ENCODE measurements around the gene MED25. TPM values are rescaled to one million over a fixed set of nuclear protein-coding genes. Genes with fewer than 3 reads are reported as not detected.

MED25 gene
- total RNA-seq, 3 donors from 2014 or later = 44.1 to 51.0 (median 47.2) TPM

DNA sequence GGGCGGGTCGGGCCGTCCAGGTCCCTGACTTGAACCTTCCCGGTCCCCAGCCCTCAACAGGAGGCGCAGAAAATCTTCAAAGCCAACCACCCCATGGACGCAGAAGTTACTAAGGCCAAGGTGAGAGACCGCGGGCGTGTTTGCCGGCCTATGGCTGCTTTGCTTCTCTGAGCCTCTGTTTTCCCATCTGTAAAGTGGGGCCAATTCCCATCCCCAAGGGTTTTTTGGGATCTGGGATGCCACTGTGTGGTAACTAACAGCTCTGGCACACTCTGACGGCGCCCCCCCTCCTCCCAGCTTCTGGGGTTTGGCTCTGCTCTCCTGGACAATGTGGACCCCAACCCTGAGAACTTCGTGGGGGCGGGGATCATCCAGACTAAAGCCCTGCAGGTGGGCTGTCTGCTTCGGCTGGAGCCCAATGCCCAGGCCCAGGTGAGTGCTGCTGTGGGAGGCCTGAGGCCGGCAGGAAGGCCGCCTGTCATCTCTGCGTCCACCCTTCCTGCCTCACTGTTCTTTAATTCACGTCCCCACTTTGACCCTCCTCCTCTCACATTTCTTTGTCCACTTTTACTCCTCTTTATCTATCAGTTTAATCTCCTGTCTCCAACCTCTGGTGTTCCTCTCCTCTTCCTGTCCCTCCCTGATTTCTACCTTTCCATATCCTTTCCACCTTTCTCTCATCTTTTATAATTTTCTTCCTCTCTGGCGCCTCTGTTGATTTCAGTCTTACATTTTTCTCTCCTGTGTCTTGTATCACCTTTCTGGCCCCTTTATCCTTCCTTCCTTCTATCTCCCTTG is 12.1 kb upstream of the MED25 start:
- Mint-ChIP-seq H3K27me3 (ENCODE audit: low read depth) (no peaks in the 10 kb centered on the region), H3K4me3 (no peak overlapping the region), H3K9me3 (no peaks in the 10 kb centered on the region), H3K36me3 (ENCODE audit: insufficient read depth) (peaks cover 8% of the 10 kb centered on the region), H3K4me1 (ENCODE audit: low read depth) (peaks cover 10% of the 10 kb centered on the region)
- DNase-seq (no peak), ATAC-seq (no peak)

DNA sequence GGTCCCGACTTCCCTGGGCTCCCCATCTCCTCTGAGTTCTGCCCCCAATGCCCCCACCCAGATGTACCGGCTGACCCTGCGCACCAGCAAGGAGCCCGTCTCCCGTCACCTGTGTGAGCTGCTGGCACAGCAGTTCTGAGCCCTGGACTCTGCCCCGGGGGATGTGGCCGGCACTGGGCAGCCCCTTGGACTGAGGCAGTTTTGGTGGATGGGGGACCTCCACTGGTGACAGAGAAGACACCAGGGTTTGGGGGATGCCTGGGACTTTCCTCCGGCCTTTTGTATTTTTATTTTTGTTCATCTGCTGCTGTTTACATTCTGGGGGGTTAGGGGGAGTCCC is 11.5 kb upstream of the MED25 start:
- H3K9me3 Mint-ChIP-seq = no peaks in the 10 kb centered on the region
- DNase-seq (no peak), ATAC-seq (no peak)
- H3K4me3 Mint-ChIP-seq = no peak overlapping the region
- peaks cover 10% of the 10 kb centered on the region for H3K4me1 Mint-ChIP-seq (ENCODE audit: low read depth)
- H3K36me3 Mint-ChIP-seq (ENCODE audit: insufficient read depth) = peaks cover 8% of the 10 kb centered on the region
- no peaks in the 10 kb centered on the region for H3K27me3 Mint-ChIP-seq (ENCODE audit: low read depth)

DNA sequence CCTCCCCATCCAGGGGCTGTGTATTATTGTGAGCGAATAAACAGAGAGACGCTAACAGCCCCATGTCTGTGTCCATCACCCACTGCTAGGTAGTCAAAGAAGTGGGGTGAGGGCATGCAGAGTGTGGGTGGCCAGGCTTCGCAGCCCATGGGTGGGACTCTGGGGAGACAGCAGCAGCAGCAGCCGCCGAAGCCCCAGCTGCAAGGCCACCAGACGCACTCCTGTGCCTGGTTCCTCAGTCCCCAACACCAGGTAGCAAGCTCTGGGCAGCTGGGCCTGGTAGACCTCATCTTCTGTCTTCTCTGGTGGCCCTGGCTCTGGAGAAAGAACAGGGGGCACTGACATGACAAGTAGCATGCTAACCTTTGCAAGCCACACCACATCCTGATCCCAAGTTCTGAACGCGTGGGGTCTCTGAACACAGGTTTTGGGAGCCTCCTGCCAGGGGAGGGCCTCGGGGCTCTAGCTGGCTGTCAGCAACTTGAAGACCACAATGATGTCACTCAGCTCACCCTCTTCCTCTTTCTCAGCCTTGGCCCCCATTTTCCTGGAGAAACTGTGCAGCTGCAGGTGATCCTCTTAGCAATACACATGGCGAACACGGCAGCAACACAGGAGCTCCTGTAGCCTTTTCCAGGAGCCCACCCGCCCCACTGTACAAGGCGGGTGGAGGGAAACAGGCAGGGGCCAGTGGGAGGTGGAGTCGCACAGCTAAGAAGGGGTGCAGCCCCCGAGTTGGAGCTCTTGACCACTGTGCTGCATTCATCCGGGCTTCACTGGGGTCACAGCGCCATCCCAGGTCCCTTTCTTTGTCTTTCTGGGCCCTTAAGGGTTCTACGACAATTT is 10.8 kb upstream of the MED25 start:
- H3K4me3 Mint-ChIP-seq = no peak overlapping the region
- H3K4me1 Mint-ChIP-seq (ENCODE audit: low read depth) = peaks cover 13% of the 10 kb centered on the region
- ATAC-seq = no peak
- peaks cover 8% of the 10 kb centered on the region for H3K36me3 Mint-ChIP-seq (ENCODE audit: insufficient read depth)
- no peaks in the 10 kb centered on the region for H3K9me3 Mint-ChIP-seq
- no peak for DNase-seq
- no peaks in the 10 kb centered on the region for H3K27me3 Mint-ChIP-seq (ENCODE audit: low read depth)

DNA sequence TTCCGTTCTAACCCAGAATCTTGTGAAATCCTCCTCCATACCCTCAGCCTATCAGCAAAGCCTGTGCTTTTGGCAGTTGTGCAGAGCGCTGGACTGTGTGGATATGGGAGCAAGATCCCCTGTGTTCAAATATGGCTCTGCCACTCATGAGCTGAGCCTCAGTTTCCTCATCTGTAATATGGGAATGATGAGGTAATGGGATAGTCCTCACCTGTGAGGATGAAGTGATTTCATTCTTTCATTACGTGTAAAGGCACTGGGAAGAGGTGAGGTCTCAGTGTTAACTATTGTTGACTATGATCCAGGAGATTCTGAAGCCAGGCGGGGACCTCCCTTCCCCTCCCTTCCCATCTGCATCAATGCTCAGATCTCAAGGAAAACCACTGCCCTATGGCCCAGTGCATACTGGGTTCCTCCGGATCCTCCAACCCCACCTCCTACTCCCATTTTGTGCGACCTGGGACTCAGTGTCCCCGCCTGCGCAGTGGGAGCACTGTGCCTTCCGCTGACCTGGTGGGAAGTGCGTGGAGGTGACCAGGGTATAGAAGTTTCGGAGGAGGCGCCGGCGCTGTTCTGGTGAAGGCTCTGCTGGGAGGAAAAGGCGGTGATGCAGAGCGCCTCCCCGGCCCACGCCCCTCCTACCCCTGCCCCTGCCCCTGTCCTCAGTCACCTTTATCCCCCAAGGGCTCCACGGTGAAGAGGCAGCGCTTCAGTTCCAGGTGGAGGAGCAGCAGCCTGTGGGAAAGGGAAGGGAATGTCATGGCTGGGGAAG is 10.0 kb upstream of the MED25 start:
- Mint-ChIP-seq H3K27me3 (ENCODE audit: low read depth) (no peaks in the 10 kb centered on the region), H3K9me3 (no peaks in the 10 kb centered on the region), H3K4me3 (peak overlapping the region; percentile 53), H3K36me3 (ENCODE audit: insufficient read depth) (peaks cover 8% of the 10 kb centered on the region), H3K4me1 (ENCODE audit: low read depth) (peaks cover 20% of the 10 kb centered on the region)
- ATAC-seq = no peak
- no peak for DNase-seq

DNA sequence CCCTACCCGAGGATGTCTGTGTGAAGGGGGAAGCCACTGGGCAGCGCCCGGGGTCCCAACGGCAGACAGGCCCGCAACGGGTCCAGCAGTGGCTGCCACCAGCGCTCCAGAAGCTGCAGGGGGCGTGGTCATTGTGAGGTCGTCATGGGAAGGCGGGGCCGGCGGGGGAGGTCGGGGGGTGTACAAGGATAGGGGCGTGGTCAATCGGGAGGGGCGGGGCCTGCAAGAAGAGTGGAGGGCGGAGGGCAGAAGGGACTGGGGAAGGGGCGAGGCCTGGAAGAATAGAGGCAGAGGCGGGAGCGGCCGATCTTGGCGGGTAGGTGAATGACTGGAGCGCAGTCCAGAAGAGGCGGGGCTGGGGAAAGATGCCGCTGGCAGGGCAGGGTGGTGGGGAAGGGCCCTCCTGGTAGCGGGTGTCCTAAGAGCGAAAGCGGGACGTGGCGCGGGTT is 9.4 kb upstream of the MED25 start:
- Mint-ChIP-seq H3K4me1 (ENCODE audit: low read depth) (peaks cover 25% of the 10 kb centered on the region), H3K9me3 (no peaks in the 10 kb centered on the region), H3K36me3 (ENCODE audit: insufficient read depth) (peaks cover 4% of the 10 kb centered on the region), H3K4me3 (peak overlapping the region; percentile 78), H3K27me3 (ENCODE audit: low read depth) (no peaks in the 10 kb centered on the region)
- DNase-seq (peak; percentile 85), ATAC-seq (peak; percentile 42 to 54)

DNA sequence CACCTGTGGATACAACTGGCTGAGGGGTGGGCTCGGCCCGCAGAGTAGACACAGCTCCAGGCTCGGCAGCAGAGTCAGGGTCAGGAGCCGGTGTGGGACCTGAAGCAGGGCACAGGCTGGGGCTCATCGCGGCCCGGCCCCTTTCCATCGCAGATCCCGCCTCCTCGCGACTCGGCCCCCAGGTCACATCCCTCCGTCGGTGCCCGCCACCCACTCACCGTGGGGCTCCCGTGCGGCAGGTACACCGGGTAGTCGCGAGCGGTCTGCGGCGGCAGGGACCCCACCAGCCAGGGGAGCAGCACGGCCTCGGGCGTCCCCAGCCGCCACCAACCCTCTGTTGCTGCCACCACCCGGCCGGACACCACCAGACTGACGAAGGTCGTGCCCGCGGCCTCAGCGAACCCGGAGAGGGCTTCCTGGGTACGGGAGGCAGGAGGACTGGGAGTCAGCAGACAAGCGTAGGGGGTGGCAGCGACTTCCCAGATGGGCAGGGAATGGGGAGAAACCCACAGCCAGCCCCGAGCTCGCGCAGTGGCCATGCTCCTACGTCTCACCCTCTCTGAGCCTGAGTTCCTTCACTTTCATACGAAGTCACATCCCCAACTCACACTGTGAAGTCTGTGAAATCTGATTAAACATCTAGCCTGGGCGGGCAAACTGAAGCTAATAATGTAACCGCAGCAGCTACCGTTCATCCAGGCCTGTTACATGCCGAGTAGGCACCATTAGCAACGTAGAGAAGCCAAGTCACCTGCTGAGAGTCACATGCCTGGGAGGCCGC is 8.7 kb upstream of the MED25 start:
- peak overlapping the region; percentile 78 for H3K4me3 Mint-ChIP-seq
- no peaks in the 10 kb centered on the region for H3K9me3 Mint-ChIP-seq
- DNase-seq (peak; percentile 42), ATAC-seq (peak; percentile 31 to 44)
- H3K36me3 Mint-ChIP-seq (ENCODE audit: insufficient read depth) = peaks cover 3% of the 10 kb centered on the region
- H3K27me3 Mint-ChIP-seq (ENCODE audit: low read depth) = no peaks in the 10 kb centered on the region
- peaks cover 29% of the 10 kb centered on the region for H3K4me1 Mint-ChIP-seq (ENCODE audit: low read depth)

DNA sequence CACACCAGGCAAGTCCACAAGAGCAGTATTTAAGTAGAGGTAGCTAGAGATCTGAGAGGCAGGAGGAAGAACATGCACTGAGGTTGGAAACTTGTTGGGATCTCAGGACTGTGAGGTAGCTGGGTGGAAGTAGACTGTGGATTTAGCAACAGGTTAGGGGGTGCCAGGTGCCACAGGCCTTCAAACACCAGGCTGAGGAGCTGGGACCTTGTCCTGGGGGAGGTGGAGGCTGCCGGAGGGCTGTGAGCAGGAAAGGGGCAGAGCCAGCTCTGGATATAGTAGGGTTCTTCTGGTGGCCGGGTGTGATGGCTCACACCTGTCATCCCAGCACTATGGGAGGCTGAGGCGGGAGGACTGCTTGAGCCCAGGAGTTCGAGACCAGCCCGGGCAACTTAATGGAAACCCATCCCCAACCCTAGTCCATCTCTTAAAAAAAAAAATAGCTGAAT is 8.1 kb upstream of the MED25 start:
- H3K36me3 Mint-ChIP-seq (ENCODE audit: insufficient read depth) = peaks cover 3% of the 10 kb centered on the region
- H3K9me3 Mint-ChIP-seq = no peaks in the 10 kb centered on the region
- DNase-seq = no peak
- no peak for ATAC-seq
- H3K4me3 Mint-ChIP-seq = peak overlapping the region; percentile 78
- H3K27me3 Mint-ChIP-seq (ENCODE audit: low read depth) = no peaks in the 10 kb centered on the region
- peaks cover 32% of the 10 kb centered on the region for H3K4me1 Mint-ChIP-seq (ENCODE audit: low read depth)

DNA sequence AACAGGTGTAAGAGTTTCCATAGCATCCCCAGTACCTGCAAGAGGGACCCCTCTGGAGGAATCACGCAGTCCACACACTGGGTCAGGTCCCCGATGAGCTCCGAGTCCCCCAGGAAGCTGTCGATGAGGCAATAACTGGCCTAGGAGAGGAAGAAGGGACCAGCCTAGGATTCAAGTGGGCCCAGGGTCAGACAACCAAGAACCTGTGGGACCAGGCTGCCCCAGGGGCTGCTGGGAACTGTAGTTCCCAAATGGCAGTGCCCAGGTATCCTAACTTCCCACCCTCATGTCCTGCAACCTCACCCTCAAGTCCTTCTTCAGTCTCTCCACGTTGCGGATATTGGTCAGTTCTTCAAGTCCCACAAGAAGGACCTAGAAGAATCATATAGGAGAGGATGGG is 6.8 kb upstream of the MED25 start:
- Mint-ChIP-seq H3K27me3 (ENCODE audit: low read depth) (no peaks in the 10 kb centered on the region), H3K9me3 (no peaks in the 10 kb centered on the region), H3K4me1 (ENCODE audit: low read depth) (peaks cover 32% of the 10 kb centered on the region), H3K36me3 (ENCODE audit: insufficient read depth) (no peaks in the 10 kb centered on the region), H3K4me3 (peak overlapping the region; percentile 91)
- ATAC-seq (no peak), DNase-seq (no peak)

DNA sequence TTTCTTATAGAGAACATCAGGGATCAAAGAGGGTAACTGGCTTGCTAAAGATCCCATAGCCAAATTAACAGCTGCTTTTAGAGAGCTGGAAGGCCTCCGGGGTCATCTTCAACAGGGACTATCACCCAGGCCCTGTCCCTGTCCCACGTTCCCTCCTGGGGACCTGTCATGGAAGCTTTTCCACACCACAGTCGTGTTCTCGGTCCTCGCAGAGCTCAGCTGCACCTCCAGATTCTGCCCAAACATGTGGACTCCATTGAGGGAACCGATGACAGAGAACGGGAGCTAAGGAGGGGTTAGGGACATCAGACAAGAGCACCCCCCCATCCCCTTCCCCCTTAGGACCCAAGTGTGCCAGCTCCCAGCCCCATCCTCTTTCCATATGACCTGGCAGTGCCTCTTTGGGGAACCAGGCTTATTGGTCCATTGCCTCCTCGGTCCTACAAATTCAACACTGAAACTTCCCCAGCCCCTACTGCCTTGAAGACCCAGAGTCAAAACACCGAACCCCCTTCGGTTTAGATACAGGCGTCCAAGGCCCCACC is 5.6 kb upstream of the MED25 start:
- no peaks in the 10 kb centered on the region for H3K36me3 Mint-ChIP-seq (ENCODE audit: insufficient read depth)
- H3K4me1 Mint-ChIP-seq (ENCODE audit: low read depth) = peaks cover 37% of the 10 kb centered on the region
- H3K4me3 Mint-ChIP-seq = peak overlapping the region; percentile 91
- no peaks in the 10 kb centered on the region for H3K9me3 Mint-ChIP-seq
- ATAC-seq (no peak), DNase-seq (no peak)
- no peaks in the 10 kb centered on the region for H3K27me3 Mint-ChIP-seq (ENCODE audit: low read depth)

DNA sequence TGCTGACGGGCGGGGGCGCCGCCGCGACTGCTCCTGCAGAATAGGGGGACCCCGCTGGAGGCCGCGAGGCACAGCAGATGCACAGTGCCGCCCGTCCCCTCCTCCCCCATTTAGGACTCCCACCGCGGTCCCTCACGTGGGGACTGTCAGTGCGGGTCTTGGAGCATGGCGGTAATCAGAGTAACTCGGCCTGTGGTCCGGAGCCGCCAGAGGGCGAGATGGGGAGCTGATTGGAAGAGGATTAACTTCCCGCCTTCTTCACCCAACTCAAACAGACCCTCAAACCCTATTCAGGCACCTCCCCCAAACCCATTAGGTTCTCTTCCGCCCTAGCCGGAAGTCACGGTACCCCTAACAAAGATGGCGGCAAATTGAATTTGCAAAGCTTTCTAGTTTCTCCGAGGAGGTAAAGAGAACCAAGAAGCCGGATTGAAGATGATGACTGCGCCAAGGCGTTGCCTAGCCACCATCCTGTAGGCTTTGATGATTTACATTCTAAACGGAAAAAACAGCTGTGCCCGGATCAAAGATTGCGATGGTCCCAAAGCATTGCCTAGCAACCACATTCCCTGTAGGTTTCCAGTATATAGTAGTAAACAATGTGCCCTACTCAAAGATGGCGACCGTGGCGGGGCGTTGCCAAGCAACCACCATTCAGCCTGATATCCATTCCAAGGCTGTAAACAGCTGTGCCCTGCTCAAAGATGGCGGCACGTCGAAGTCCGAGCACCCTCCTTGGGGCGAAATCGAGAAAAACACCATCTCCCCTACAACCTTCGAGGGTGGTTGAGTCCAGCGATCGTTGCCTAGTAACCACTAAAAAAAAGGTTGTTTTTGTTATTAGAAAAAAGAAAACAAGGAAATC is 4.9 kb upstream of the MED25 start, which contains the start of gene FUZ:
Gene FUZ (minus strand): TSS at position 296 of the 865 bp plus-strand sequence. CDS start 186 bp downstream, at position 110.
- DNase-seq (peak; percentile 83), ATAC-seq (peak; percentile 61 to 62)
- Mint-ChIP-seq H3K4me3 (peak within 1 kb of the TSS; percentile 91), H3K9me3 (no peaks in the 10 kb centered on the region), H3K4me1 (ENCODE audit: low read depth) (peaks cover 37% of the 10 kb centered on the region), H3K27me3 (ENCODE audit: low read depth) (no peaks in the 10 kb centered on the region), H3K36me3 (ENCODE audit: insufficient read depth) (no peaks in the 10 kb centered on the region)

DNA sequence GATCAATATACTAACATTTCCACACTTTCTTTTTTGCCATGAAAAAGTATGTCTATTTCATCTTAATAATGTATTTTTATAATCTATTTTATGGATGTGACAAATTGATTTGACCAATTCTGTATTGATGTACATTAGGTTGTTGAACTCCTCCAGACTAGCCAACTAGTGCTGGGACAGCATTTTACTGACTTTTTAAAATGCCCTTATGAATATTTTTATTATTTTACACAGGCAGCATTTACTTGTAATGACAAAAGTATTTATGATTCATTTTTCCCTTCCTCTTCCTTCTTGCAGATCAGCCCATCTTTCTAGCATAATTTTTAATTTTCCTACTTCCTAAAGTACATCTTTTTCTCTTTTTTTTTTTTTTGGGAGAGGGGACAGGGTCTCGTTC is 4.1 kb upstream of the MED25 start:
- H3K4me1 Mint-ChIP-seq (ENCODE audit: low read depth) = peaks cover 38% of the 10 kb centered on the region
- H3K36me3 Mint-ChIP-seq (ENCODE audit: insufficient read depth) = no peaks in the 10 kb centered on the region
- no peak for DNase-seq
- no peaks in the 10 kb centered on the region for H3K9me3 Mint-ChIP-seq
- H3K27me3 Mint-ChIP-seq (ENCODE audit: low read depth) = no peaks in the 10 kb centered on the region
- no peak for ATAC-seq
- peak overlapping the region; percentile 60 for H3K4me3 Mint-ChIP-seq

DNA sequence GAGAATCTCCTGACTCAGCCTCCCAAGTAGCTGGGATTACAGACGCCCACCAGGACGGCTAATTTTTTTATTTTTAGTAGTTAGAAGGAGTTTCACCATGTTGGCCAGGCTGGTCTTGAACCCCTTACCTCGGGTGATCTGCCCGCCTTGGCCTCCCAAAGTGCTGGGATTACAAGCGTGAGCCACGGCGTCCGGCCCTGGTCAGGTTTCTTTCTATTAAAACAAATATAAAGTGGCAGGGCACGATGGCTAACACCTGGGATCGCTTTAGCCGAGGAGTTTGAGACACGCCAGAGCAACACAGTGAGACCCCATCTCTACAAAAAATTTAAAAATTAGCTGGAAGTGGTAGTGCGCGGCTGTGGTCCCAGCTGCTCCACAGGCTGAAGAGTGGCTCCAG is 1.5 kb upstream of the MED25 start:
- H3K4me3 Mint-ChIP-seq = peak overlapping the region; percentile 33
- H3K4me1 Mint-ChIP-seq (ENCODE audit: low read depth) = peaks cover 39% of the 10 kb centered on the region
- DNase-seq (no peak), ATAC-seq (no peak)
- H3K9me3 Mint-ChIP-seq = no peaks in the 10 kb centered on the region
- no peaks in the 10 kb centered on the region for H3K36me3 Mint-ChIP-seq (ENCODE audit: insufficient read depth)
- no peaks in the 10 kb centered on the region for H3K27me3 Mint-ChIP-seq (ENCODE audit: low read depth)
